Natural killer cell treated with Interleukin-12 subunit alpha and Interleukin-12 subunit beta and Interleukin-15 and Interleukin-18, amount 100 ng/mL, for 72 hours (primary cell): ENCODE results near the gene MAN1B1. TPM values are rescaled to one million over a fixed set of nuclear protein-coding genes. Genes with fewer than 3 reads are reported as not detected.
A peak's percentile ranks its signal among the peaks of the same experiment; 100 is the strongest.
"Not testable (repeated sequence)": the region's sequence is repeated elsewhere in the genome, so short reads cannot be mapped to it uniquely, and the experiment has no call there.

Experiments used
- ATAC-seq, 2 donors: fragments of 150-1000 bp; cut with Tn5 transposase in 1 of 2; sonication (Bioruptor Pico), chemical (Tn5 transposase) in 1 of 2; 2 replicates each; pipeline ENCODE4 v1.10.0; 2021
- DNase-seq: peaks from one replicate; pipeline ENCODE4 v3.0.0; 2022; ENCODE audit warnings: low spot score
- H3K27ac Mint-ChIP-seq, 2 donors: 1 replicate in 1 of 2; 2 replicates in 1 of 2; pipeline ENCODE4 v1.8.0; 2022; ENCODE audit warnings: mixed read lengths in 2 of 2, mild to moderate bottlenecking in 1 of 2, moderate library complexity in 1 of 2
- H3K27me3 Mint-ChIP-seq, 2 donors: 1 replicate in 1 of 2; 2 replicates in 1 of 2; pipeline ENCODE4 v1.8.0; 2022; ENCODE audit warnings: mixed read lengths in 2 of 2
- H3K36me3 Mint-ChIP-seq: one replicate; pipeline ENCODE4 v1.8.0; 2022; ENCODE audit warnings: mixed read lengths
- H3K4me1 Mint-ChIP-seq, 2 donors: 1 replicate in 1 of 2; 2 replicates in 1 of 2; pipeline ENCODE4 v1.8.0; 2022; ENCODE audit warnings: low read depth in 2 of 2, mixed read lengths in 2 of 2, mild to moderate bottlenecking in 1 of 2
- H3K4me3 Mint-ChIP-seq: one replicate; pipeline ENCODE4 v1.8.0; 2022; ENCODE audit warnings: mixed read lengths
- H3K9me3 Mint-ChIP-seq: 2 replicates; pipeline ENCODE4 v1.8.0; 2022; ENCODE audit warnings: mixed read lengths
- total RNA-seq, 2 donors: library from RNA; stranded (reverse); gene quantifications; one replicate each; pipeline ENCODE4 v1.2.3, GENCODE V29; 2022

The MAN1B1 gene
- total RNA-seq, 2 donors from 2014 or later, result 34.1 to 55.8 TPM

GRCh38 chr9:137056739-137057415 lies 29.9 kb upstream of the MAN1B1 start:
- ATAC-seq, result no peak
- H3K4me1 Mint-ChIP-seq, result no peaks in the 10 kb centered on the region
- H3K4me3 Mint-ChIP-seq, result no peak overlapping the region
- H3K27ac Mint-ChIP-seq, result no peak overlapping the region
- H3K27me3 Mint-ChIP-seq, result peaks cover 0 to 3% of the 10 kb centered on the region in 2 donors
- H3K9me3 Mint-ChIP-seq, result no peaks in the 10 kb centered on the region
- no peaks in the 10 kb centered on the region for H3K36me3 Mint-ChIP-seq
- DNase-seq, result no peak

- Mint-ChIP-seq H3K9me3 (no peaks in the 10 kb centered on the region), H3K27ac (no peak overlapping the region)
- no peak for ATAC-seq
These were observed 29.2 kb upstream of the MAN1B1 start for GRCh38 chr9:137057545-137057944.

GRCh38 chr9:137058521-137059234 lies 28.1 kb upstream of the MAN1B1 start:
- Mint-ChIP-seq H3K4me3 (no peak overlapping the region), H3K4me1 (no peaks in the 10 kb centered on the region), H3K36me3 (no peaks in the 10 kb centered on the region), H3K27ac (no peak overlapping the region), H3K27me3 (peaks cover 0 to 3% of the 10 kb centered on the region in 2 donors), H3K9me3 (no peaks in the 10 kb centered on the region)
- DNase-seq (no peak), ATAC-seq (no peak)

More at GRCh38 chr9:137057545-137057944, 29.2 kb upstream of the MAN1B1 start:
- Mint-ChIP-seq H3K36me3 (no peaks in the 10 kb centered on the region), H3K27me3 (peaks cover 0 to 3% of the 10 kb centered on the region in 2 donors), H3K4me3 (no peak overlapping the region), H3K4me1 (no peaks in the 10 kb centered on the region)
- no peak for DNase-seq

GRCh38 chr9:137062384-137062783 lies 24.4 kb upstream of the MAN1B1 start:
- Mint-ChIP-seq H3K27ac (no peak overlapping the region), H3K36me3 (no peaks in the 10 kb centered on the region), H3K27me3 (no peaks in the 10 kb centered on the region), H3K4me3 (no peak overlapping the region), H3K4me1 (peaks cover 4 to 5% of the 10 kb centered on the region in 2 donors), H3K9me3 (no peaks in the 10 kb centered on the region)
- ATAC-seq (no peak), DNase-seq (no peak)

GRCh38 chr9:137062798-137063197 lies 24.0 kb upstream of the MAN1B1 start:
- not testable (repeated sequence) for H3K36me3 Mint-ChIP-seq, H3K4me3 Mint-ChIP-seq, H3K9me3 Mint-ChIP-seq, H3K27me3 Mint-ChIP-seq, H3K4me1 Mint-ChIP-seq, DNase-seq, ATAC-seq, H3K27ac Mint-ChIP-seq

GRCh38 chr9:137063311-137064026 lies 23.3 kb upstream of the MAN1B1 start:
- no peaks in the 10 kb centered on the region for H3K36me3 Mint-ChIP-seq
- DNase-seq, result no peak
- H3K4me3 Mint-ChIP-seq, result no peak overlapping the region
- ATAC-seq, result no peak
- H3K27ac Mint-ChIP-seq, result no peak overlapping the region
- no peaks in the 10 kb centered on the region for H3K27me3 Mint-ChIP-seq
- peaks cover 10% of the 10 kb centered on the region in 2 donors for H3K4me1 Mint-ChIP-seq
- no peaks in the 10 kb centered on the region for H3K9me3 Mint-ChIP-seq

- Mint-ChIP-seq H3K9me3 (no peaks in the 10 kb centered on the region), H3K4me1 (peaks cover 10% of the 10 kb centered on the region in 2 donors), H3K4me3 (no peak overlapping the region), H3K27ac (no peak overlapping the region), H3K27me3 (no peaks in the 10 kb centered on the region), H3K36me3 (no peaks in the 10 kb centered on the region)
- DNase-seq, result no peak
- ATAC-seq, result peak; percentile 53 to 65
These were observed 22.5 kb upstream of the MAN1B1 start for GRCh38 chr9:137064027-137064879.

GRCh38 chr9:137064880-137065164 lies 22.0 kb upstream of the MAN1B1 start:
- Mint-ChIP-seq H3K4me1 (peaks cover 10% of the 10 kb centered on the region in 2 donors), H3K36me3 (no peaks in the 10 kb centered on the region)
- no peak for DNase-seq

GRCh38 chr9:137065336-137065967 lies 21.3 kb upstream of the MAN1B1 start:
- DNase-seq (no peak), ATAC-seq (no peak)
- Mint-ChIP-seq H3K9me3 (no peaks in the 10 kb centered on the region), H3K36me3 (no peaks in the 10 kb centered on the region), H3K4me1 (peaks cover 10% of the 10 kb centered on the region in 2 donors), H3K27me3 (no peaks in the 10 kb centered on the region), H3K27ac (no peak overlapping the region), H3K4me3 (no peak overlapping the region)

More at GRCh38 chr9:137064880-137065164, 22.0 kb upstream of the MAN1B1 start:
- Mint-ChIP-seq H3K27me3 (no peaks in the 10 kb centered on the region), H3K9me3 (no peaks in the 10 kb centered on the region), H3K4me3 (no peak overlapping the region), H3K27ac (no peak overlapping the region)
- no peak for ATAC-seq

- DNase-seq, result no peak
- Mint-ChIP-seq H3K9me3 (no peaks in the 10 kb centered on the region), H3K4me1 (peaks cover 15 to 17% of the 10 kb centered on the region in 2 donors), H3K4me3 (no peak overlapping the region), H3K27ac (no peak overlapping the region), H3K27me3 (no peaks in the 10 kb centered on the region), H3K36me3 (no peaks in the 10 kb centered on the region)
- ATAC-seq, result no peak
These were observed 20.5 kb upstream of the MAN1B1 start for GRCh38 chr9:137066096-137066861.

GRCh38 chr9:137067860-137068538 lies 18.8 kb upstream of the MAN1B1 start:
- H3K4me3 Mint-ChIP-seq, result peak overlapping the region; percentile 68
- H3K9me3 Mint-ChIP-seq, result no peaks in the 10 kb centered on the region
- DNase-seq, result peak; percentile 83
- peak; percentile 55 to 57 for ATAC-seq
- no peaks in the 10 kb centered on the region for H3K27me3 Mint-ChIP-seq
- H3K4me1 Mint-ChIP-seq, result peaks cover 18 to 19% of the 10 kb centered on the region in 2 donors
- no peaks in the 10 kb centered on the region for H3K36me3 Mint-ChIP-seq
- peak overlapping the region; percentile 64 to 68 for H3K27ac Mint-ChIP-seq
